ENCODE results near the gene SP140L. TPM values are rescaled to one million over a fixed set of nuclear protein-coding genes. Genes with fewer than 3 reads are reported as not detected.

SP140L gene
- total and polyA plus RNA-seq, 8 donors: 14.7 to 24.9 (median 15.9) TPM

- H3K27me3 ChIP-seq: no peaks in the 10 kb centered on the region
- H3K4me3 ChIP-seq: no peak overlapping the region
- H3K9me3 ChIP-seq: no peaks in the 10 kb centered on the region
- intact Hi-C loops (cut with DNase I): no loop called here
- no peak for TF ChIP-seq CTCF (IDR thresholded peaks at IDR 0.05)
- H3K4me1 ChIP-seq: peaks cover 0 to 46% of the 10 kb centered on the region in 2 donors
- DNase-seq: no peak
- H3K27ac ChIP-seq: peak overlapping the region in 1 of 2 donors; percentile 45
- ATAC-seq: no peak
- H3K36me3 ChIP-seq: peaks cover 0 to 72% of the 10 kb centered on the region in 2 donors
Measured at GRCh38 chr2:230453006-230453405, 126.0 kb downstream of the SP140L start.

Other genes starting within 250 kb of the SP140L start
- gene SP110, start 107.2 kb upstream of the SP140L start, total RNA-seq: 10 to 100 TPM; 22.9 to 37.8 TPM
- gene SP110, start 107.2 kb upstream of the SP140L start, polyA plus RNA-seq (ENCODE audit: insufficient read length in 6 of 6): 10 to 100 TPM; 35.3 to 48.4 (median 41.7) TPM
- 1 to 10 TPM; 3.2 to 4.8 TPM for gene SP140, start 101.5 kb upstream of the SP140L start, total RNA-seq
- 1 to 10 TPM in 4 of 6 donors, under 1 TPM in 2; 0.74 to 2.3 (median 1.2) TPM for gene SP140, start 101.5 kb upstream of the SP140L start, polyA plus RNA-seq (ENCODE audit: insufficient read length in 6 of 6)
- 100 to 1,000 TPM; 101 to 134 TPM for gene SP100, start 89.0 kb downstream of the SP140L start, total RNA-seq
- 10 to 100 TPM; 55.1 to 76.4 (median 59.5) TPM for gene SP100, start 89.0 kb downstream of the SP140L start, polyA plus RNA-seq (ENCODE audit: insufficient read length in 6 of 6)